GM18519 (cell line): ENCODE results near the gene APOBEC3B.
"Not testable (repeated sequence)": the region's sequence is repeated elsewhere in the genome, so short reads cannot be mapped to it uniquely, and the experiment has no call there.

Experiments
- ATAC-seq: cut with Tn5 transposase; IDR thresholded peaks from one replicate; pipeline ENCODE4 v1.9.1; 2021; ENCODE audit warnings: mild to moderate bottlenecking, moderate library complexity; ENCODE audit not compliant: unreplicated experiment, low FRiP score

Gene APOBEC3B

GRCh38 chr22:38981992-38982927 lies at the start of gene APOBEC3B:
Gene APOBEC3B (plus strand): TSS chr22:38982347. CDS start chr22:38982454, 107 bp downstream.
- peak; percentile 43 for ATAC-seq

GRCh38 chr22:38935023-38935422 lies 47.1 kb upstream of the APOBEC3B start:
- ATAC-seq = no peak

- ATAC-seq = no peak
Observed at GRCh38 chr22:38935616-38936015, 46.5 kb upstream of the APOBEC3B start.

- no peak for ATAC-seq
Observed at GRCh38 chr22:38936562-38936961, 45.6 kb upstream of the APOBEC3B start.

GRCh38 chr22:38937036-38937435 lies 45.1 kb upstream of the APOBEC3B start:
- ATAC-seq = no peak

- ATAC-seq = no peak
Observed at GRCh38 chr22:38937541-38937940, 44.6 kb upstream of the APOBEC3B start.

- ATAC-seq = no peak
Observed at GRCh38 chr22:38938221-38938620, 43.9 kb upstream of the APOBEC3B start.

GRCh38 chr22:38938925-38939324 lies 43.2 kb upstream of the APOBEC3B start:
- no peak for ATAC-seq

- no peak for ATAC-seq
Observed at GRCh38 chr22:38940811-38941384, 41.2 kb upstream of the APOBEC3B start.

- peak; percentile 43 for ATAC-seq
Observed at GRCh38 chr22:38941488-38941987, 40.6 kb upstream of the APOBEC3B start.

- ATAC-seq = no peak
Observed at GRCh38 chr22:38942702-38943101, 39.4 kb upstream of the APOBEC3B start.

- ATAC-seq = no peak
Observed at GRCh38 chr22:38943201-38943600, 38.9 kb upstream of the APOBEC3B start.

GRCh38 chr22:38943882-38944281 lies 38.3 kb upstream of the APOBEC3B start:
- no peak for ATAC-seq

- no peak for ATAC-seq
Observed at GRCh38 chr22:38944653-38945052, 37.5 kb upstream of the APOBEC3B start.

- ATAC-seq = not testable (repeated sequence)
Observed at GRCh38 chr22:38945706-38946338, 36.3 kb upstream of the APOBEC3B start.

GRCh38 chr22:38946771-38947170 lies 35.4 kb upstream of the APOBEC3B start:
- no peak for ATAC-seq

- no peak for ATAC-seq
Observed at GRCh38 chr22:38947321-38948140, 34.6 kb upstream of the APOBEC3B start.

- ATAC-seq = no peak
Observed at GRCh38 chr22:38948181-38948940, 33.8 kb upstream of the APOBEC3B start.

GRCh38 chr22:38949889-38950405 lies 32.2 kb upstream of the APOBEC3B start:
- no peak for ATAC-seq
